K562 (cell line): ENCODE data around the gene C3. TPM values are rescaled to one million over a fixed set of nuclear protein-coding genes. Genes with fewer than 3 reads are reported as not detected.

Experiments
- BACH1 ChIP-seq: fragments of 200-800 bp; sonication (Bioruptor generic); IDR thresholded peaks from 2 replicates; pipeline ENCODE4 v1.6.1; 2016; ENCODE audit warnings: missing genetic modification characterization, missing compliant biosample characterization
- CREB5 ChIP-seq: fragments of 250-450 bp; sonication (Bioruptor Pico); IDR thresholded peaks from 2 replicates; pipeline ENCODE4 v1.5.0; 2020; ENCODE audit warnings: mild to moderate bottlenecking
- E2F6 ChIP-seq, 2 experiments: IDR thresholded peaks; 2 replicates each; pipeline ENCODE4 v1.6.1; 2011; ENCODE audit warnings: borderline replicate concordance in 1 of 2, control low read depth in 1 of 2, low read depth in 1 of 2, low read length in 1 of 2, mild to moderate bottlenecking in 1 of 2, mixed read lengths in 1 of 2, moderate library complexity in 1 of 2; ENCODE audit not compliant: insufficient read depth in 1 of 2, insufficient read length in 1 of 2, poor library complexity in 1 of 2, severe bottlenecking in 1 of 2; ENCODE audit errors: extremely low read depth in 1 of 2
- ELK3 ChIP-seq: fragments of 450-650 bp; formaldehyde crosslinking; IDR thresholded peaks from 2 replicates; pipeline ENCODE4 v1.4.0; 2020; ENCODE audit warnings: mild to moderate bottlenecking
- EZH2 ChIP-seq: IDR thresholded peaks from 2 replicates; pipeline ENCODE4 v1.6.1; 2012; ENCODE audit warnings: low read depth, mild to moderate bottlenecking, inconsistent platforms, low read length, borderline replicate concordance
- KLF13 ChIP-seq: fragments of 450-650 bp; IDR thresholded peaks from 2 replicates; pipeline ENCODE4 v1.6.1; 2016; ENCODE audit warnings: missing genetic modification characterization, low read depth, mild to moderate bottlenecking, missing compliant biosample characterization, moderate library complexity, borderline replicate concordance
- MECOM ChIP-seq: fragments of 250-450 bp; sonication (Bioruptor Pico); IDR thresholded peaks from 2 replicates; pipeline ENCODE4 v1.8.0; 2022; ENCODE audit warnings: inconsistent platforms
- NBN ChIP-seq: fragments of 450-650 bp; IDR thresholded peaks from 2 replicates; pipeline ENCODE4 v1.6.1; 2016; ENCODE audit warnings: low read depth, mild to moderate bottlenecking
- SMARCA4 ChIP-seq: fragments of 450-650 bp; IDR thresholded peaks from 2 replicates; pipeline ENCODE4 v1.6.1; 2016
- SRSF9 ChIP-seq: fragments of 200-400 bp; formaldehyde crosslinking; IDR thresholded peaks from 2 replicates; pipeline ENCODE4 v1.6.1; 2017; ENCODE audit warnings: low read depth, low read length, borderline replicate concordance
- TARDBP ChIP-seq: fragments of 450-650 bp; IDR thresholded peaks from 2 replicates; pipeline ENCODE4 v1.6.1; 2016
- TBP ChIP-seq: optimal IDR thresholded peaks from 2 replicates; pipeline ENCODE3; 2011; ENCODE audit warnings: low read depth, low read length, improper control_type of control experiment
- TRIM24 ChIP-seq, 2 experiments: fragments of 450-650 bp; IDR thresholded peaks; 2 replicates each; pipeline ENCODE4 v1.6.1; 2016
- ZBTB9 ChIP-seq: fragments of 450-650 bp; formaldehyde crosslinking; IDR thresholded peaks from 2 replicates; pipeline ENCODE4 v1.4.0; 2020; ENCODE audit warnings: mild to moderate bottlenecking, moderate library complexity
- ZC3H4 ChIP-seq: sonication (generic); formaldehyde crosslinking; IDR thresholded peaks from 2 replicates; pipeline ENCODE4 v1.9.0; 2021; ENCODE audit warnings: missing genetic modification reagents, borderline replicate concordance
- ZNF655 ChIP-seq: fragments of 250-450 bp; sonication (Bioruptor Pico); IDR thresholded peaks from 2 replicates; pipeline ENCODE4 v1.5.0; 2021
- polyA plus RNA-seq, 8 experiments: library from polyadenylated mRNA; depleted of rRNA in 4 of 8; stranded (reverse) in 5 of 8; unstranded in 3 of 8; fragments of >200 nt; fragmentation: Nextera tagmentation in 2 of 8; fragmentation: Illumina TruSeq in 1 of 8; extraction: Ambion mirVana in 2 of 8; extraction: Trizol in 1 of 8; gene quantifications; 2 replicates each; pipeline versions ENCODE4 v1.2.1 to v1.2.3, GENCODE V29; 2011 to 2014; ENCODE audit warnings: inconsistent platforms in 1 of 8, missing spikeins in 1 of 8
- total RNA-seq, 7 experiments: library from RNA; depleted of rRNA in 6 of 7; stranded (reverse); fragments of >200 nt in 6 of 7; fragmentation: Illumina TruSeq in 2 of 7; extraction: Trizol in 2 of 7; gene quantifications; 2 replicates each; pipeline versions ENCODE4 v1.2.1 to v1.2.3, GENCODE V29; 2011 to 2021; ENCODE audit warnings: low replicate concordance in 1 of 7
- TF ChIP-seq, protein P1 (sequence below): fragments of 450-650 bp; IDR thresholded peaks from 2 replicates; pipeline ENCODE4 v1.6.1; 2017; ENCODE audit warnings: antibody characterized with exemption, mild to moderate bottlenecking

The C3 gene
- total and polyA plus RNA-seq, 9 of the 15 experiments (the other 6 are each of a cell fraction or from before 2014, with no cell fraction given): 0.59 to 10.6 (median 2.2) TPM

- TF ChIP-seq, protein P1, sequence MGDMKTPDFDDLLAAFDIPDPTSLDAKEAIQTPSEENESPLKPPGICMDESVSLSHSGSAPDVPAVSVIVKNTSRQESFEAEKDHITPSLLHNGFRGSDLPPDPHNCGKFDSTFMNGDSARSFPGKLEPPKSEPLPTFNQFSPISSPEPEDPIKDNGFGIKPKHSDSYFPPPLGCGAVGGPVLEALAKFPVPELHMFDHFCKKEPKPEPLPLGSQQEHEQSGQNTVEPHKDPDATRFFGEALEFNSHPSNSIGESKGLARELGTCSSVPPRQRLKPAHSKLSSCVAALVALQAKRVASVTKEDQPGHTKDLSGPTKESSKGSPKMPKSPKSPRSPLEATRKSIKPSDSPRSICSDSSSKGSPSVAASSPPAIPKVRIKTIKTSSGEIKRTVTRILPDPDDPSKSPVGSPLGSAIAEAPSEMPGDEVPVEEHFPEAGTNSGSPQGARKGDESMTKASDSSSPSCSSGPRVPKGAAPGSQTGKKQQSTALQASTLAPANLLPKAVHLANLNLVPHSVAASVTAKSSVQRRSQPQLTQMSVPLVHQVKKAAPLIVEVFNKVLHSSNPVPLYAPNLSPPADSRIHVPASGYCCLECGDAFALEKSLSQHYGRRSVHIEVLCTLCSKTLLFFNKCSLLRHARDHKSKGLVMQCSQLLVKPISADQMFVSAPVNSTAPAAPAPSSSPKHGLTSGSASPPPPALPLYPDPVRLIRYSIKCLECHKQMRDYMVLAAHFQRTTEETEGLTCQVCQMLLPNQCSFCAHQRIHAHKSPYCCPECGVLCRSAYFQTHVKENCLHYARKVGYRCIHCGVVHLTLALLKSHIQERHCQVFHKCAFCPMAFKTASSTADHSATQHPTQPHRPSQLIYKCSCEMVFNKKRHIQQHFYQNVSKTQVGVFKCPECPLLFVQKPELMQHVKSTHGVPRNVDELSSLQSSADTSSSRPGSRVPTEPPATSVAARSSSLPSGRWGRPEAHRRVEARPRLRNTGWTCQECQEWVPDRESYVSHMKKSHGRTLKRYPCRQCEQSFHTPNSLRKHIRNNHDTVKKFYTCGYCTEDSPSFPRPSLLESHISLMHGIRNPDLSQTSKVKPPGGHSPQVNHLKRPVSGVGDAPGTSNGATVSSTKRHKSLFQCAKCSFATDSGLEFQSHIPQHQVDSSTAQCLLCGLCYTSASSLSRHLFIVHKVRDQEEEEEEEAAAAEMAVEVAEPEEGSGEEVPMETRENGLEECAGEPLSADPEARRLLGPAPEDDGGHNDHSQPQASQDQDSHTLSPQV: peak; percentile 43; the same call in 1 of the 2 replicates
- TF ChIP-seq ELK3: no peak
- TF ChIP-seq CREB5 (CRISPR knock-in tag): no peak
- TF ChIP-seq ZC3H4 (CRISPR knock-in tag): no peak; the same call in 1 of the 2 replicates
- TF ChIP-seq ZBTB9: 0 out of 2 replicates have a peak, but pooled peaks have one; percentile 36
- TF ChIP-seq NBN: no peak
- TF ChIP-seq TBP: peak; percentile 50
- no peak for TF ChIP-seq TARDBP
- no peak for TF ChIP-seq SRSF9
- no peak for TF ChIP-seq ZNF655 (CRISPR knock-in tag)
- no peak for TF ChIP-seq SMARCA4
- TF ChIP-seq MECOM (CRISPR knock-in tag): no peak
- peak; percentile 84 for TF ChIP-seq KLF13 (tag)
- no peak for TF ChIP-seq BACH1 (tag)
- no peak for TF ChIP-seq EZH2
- no peak for TF ChIP-seq TRIM24 (IDR thresholded peaks at IDR 0.05)
- peak; percentile 35 to 48 for TF ChIP-seq E2F6 (IDR thresholded peaks at IDR 0.05; ENCODE audit: borderline replicate concordance in 1 of 2, extremely low read depth in 1 of 2, insufficient read depth in 1 of 2, insufficient read length in 1 of 2, low read depth in 1 of 2, low read length in 1 of 2, poor library complexity in 1 of 2, severe bottlenecking in 1 of 2)
Measured at GRCh38 chr19:6677883-6678689, 42.4 kb downstream of the C3 start (continued).
